SK-N-SH (cell line): Measurements from ENCODE around the gene AKT2. TPM values are rescaled to one million over a fixed set of nuclear protein-coding genes. Genes with fewer than 3 reads are reported as not detected.

Source experiments
- CTCF ChIA-PET: fragments of 300-600, 350-600 bp; formaldehyde crosslinking; extraction: SDS; loops from one replicate; lab custom pipeline; 2021; lab: Yijun Ruan, JAX
- POLR2A ChIA-PET: fragments of 350-600 bp; sonication (Branson Sonifier 250); formaldehyde crosslinking; extraction: SDS; loops from one replicate; lab custom pipeline; 2020; ENCODE audit warnings: antibody characterized with exemption, inconsistent platforms; lab: Yijun Ruan, JAX
- DNase-seq: peaks from one replicate; pipeline ENCODE4 v3.0.0; 2012
- H2AFZ ChIP-seq: fragments of 200-600 bp; sonication (generic); 2 replicates; pipeline ENCODE4 v1.8.1; 2016; ENCODE audit warnings: antibody characterized with exemption, mild to moderate bottlenecking, low read depth
- H3F3A ChIP-seq: fragments of 200-600 bp; sonication (generic); replicated peaks from 2 replicates; pipeline ENCODE3; 2016; ENCODE audit warnings: antibody characterized with exemption, mild to moderate bottlenecking; ENCODE audit not compliant: insufficient read depth
- H3K27ac ChIP-seq, 2 experiments: fragments of 200-500 bp in 1 of 2; fragments of 200-600 bp in 1 of 2; sonication (Bioruptor generic) in 1 of 2; sonication (generic), shearing (Covaris generic) in 1 of 2; 2 replicates each; pipeline versions ENCODE4 v1.5.1 to v1.6.1; 2014 to 2016; ENCODE audit warnings: low read depth in 2 of 2, inconsistent platforms in 1 of 2, low read length in 1 of 2, mild to moderate bottlenecking in 1 of 2, mixed read lengths in 1 of 2
- H3K27me3 ChIP-seq: fragments of 200-600 bp; sonication (generic), shearing (Covaris generic); 2 replicates; pipeline ENCODE4 v1.6.1; 2016; ENCODE audit warnings: mixed run types; ENCODE audit not compliant: insufficient read depth
- H3K36me3 ChIP-seq, 2 experiments: fragments of 200-500 bp in 1 of 2; fragments of 200-600 bp in 1 of 2; sonication (Bioruptor generic) in 1 of 2; sonication (generic) in 1 of 2; replicated peaks in 1 of 2; 2 replicates each; pipeline versions ENCODE3 to v1.5.1; 2014 to 2016; ENCODE audit warnings: low read length in 1 of 2, mild to moderate bottlenecking in 1 of 2; ENCODE audit not compliant: insufficient read depth in 2 of 2, control insufficient read depth in 1 of 2
- H3K4me1 ChIP-seq, 2 experiments: fragments of 200-500 bp in 1 of 2; fragments of 200-600 bp in 1 of 2; sonication (Bioruptor generic) in 1 of 2; sonication (generic), shearing (Covaris generic) in 1 of 2; 2 replicates each; pipeline versions ENCODE4 v1.5.1 to v1.6.1; 2014 to 2016; ENCODE audit warnings: low read depth in 1 of 2, low read length in 1 of 2, mixed run types in 1 of 2; ENCODE audit not compliant: insufficient read depth in 2 of 2, control insufficient read depth in 1 of 2
- H3K4me2 ChIP-seq: fragments of 200-600 bp; sonication (generic), shearing (Covaris generic); 2 replicates; pipeline ENCODE4 v1.6.1; 2017; ENCODE audit warnings: mixed run types
- H3K4me3 ChIP-seq, 2 experiments: fragments of 200-500 bp in 1 of 2; fragments of 200-600 bp in 1 of 2; sonication (Bioruptor generic) in 1 of 2; sonication (generic), shearing (Covaris generic) in 1 of 2; 2 replicates each; pipeline versions ENCODE4 v1.5.1 to v1.8.1; 2014 to 2016; ENCODE audit warnings: low read depth in 2 of 2, inconsistent platforms in 1 of 2, low read length in 1 of 2, mild to moderate bottlenecking in 1 of 2, mixed read lengths in 1 of 2, moderate library complexity in 1 of 2
- H3K79me2 ChIP-seq: fragments of 200-600 bp; sonication (generic); 2 replicates; pipeline ENCODE4 v1.8.1; 2017; ENCODE audit warnings: mild to moderate bottlenecking; ENCODE audit not compliant: insufficient read depth
- H3K9ac ChIP-seq: fragments of 200-600 bp; sonication (generic); 2 replicates; pipeline ENCODE4 v1.6.1; 2017; ENCODE audit warnings: mixed run types
- H3K9me2 ChIP-seq: fragments of 200-600 bp; sonication (generic); 2 replicates; pipeline ENCODE4 v1.6.1; 2017; ENCODE audit warnings: mixed run types
- H3K9me3 ChIP-seq: fragments of 200-600 bp; sonication (generic); 2 replicates; pipeline ENCODE4 v1.6.1; 2017; ENCODE audit warnings: mixed run types, mild to moderate bottlenecking, moderate library complexity
- H4K20me1 ChIP-seq: fragments of 200-600 bp; sonication (generic); 2 replicates; pipeline ENCODE4 v1.6.1; 2017; ENCODE audit warnings: mild to moderate bottlenecking, mixed run types; ENCODE audit not compliant: insufficient read depth
- CHD2 ChIP-seq: fragments of 150-350 bp; IDR thresholded peaks from 2 replicates; pipeline ENCODE4 v1.6.1; 2018; ENCODE audit warnings: low read length; ENCODE audit not compliant: partially characterized antibody
- EP300 ChIP-seq, 2 experiments: IDR thresholded peaks; 2 replicates each; pipeline versions ENCODE4 v1.4.0 to v1.6.1; 2012; ENCODE audit warnings: borderline replicate concordance in 1 of 2, low read depth in 1 of 2, low read length in 1 of 2
- EZH2phosphoT487 ChIP-seq: fragments of 200-600 bp; sonication (generic); IDR thresholded peaks from 2 replicates; pipeline ENCODE4 v1.6.1; 2017; ENCODE audit warnings: low read depth, mixed run types, mild to moderate bottlenecking, antibody characterized with exemption, moderate library complexity, borderline replicate concordance
- FOXJ3 ChIP-seq: sonication (generic); formaldehyde crosslinking; IDR thresholded peaks from 2 replicates; pipeline ENCODE4 v1.5.1; 2020; ENCODE audit warnings: mild to moderate bottlenecking, missing genetic modification reagents
- GABPA ChIP-seq: IDR thresholded peaks from 2 replicates; pipeline ENCODE4 v1.4.0; 2012; ENCODE audit warnings: low read depth, mild to moderate bottlenecking
- JUND ChIP-seq: IDR thresholded peaks from 2 replicates; pipeline ENCODE4 v1.4.0; 2012
- MXI1 ChIP-seq: IDR thresholded peaks from 2 replicates; pipeline ENCODE4 v1.6.1; 2012; ENCODE audit warnings: mild to moderate bottlenecking, low read depth, low read length, improper control_type of control experiment
- NFIC ChIP-seq: IDR thresholded peaks from 2 replicates; pipeline ENCODE4 v1.4.0; 2012; ENCODE audit warnings: borderline replicate concordance
- RAD21 ChIP-seq: IDR thresholded peaks from 2 replicates; pipeline ENCODE4 v1.6.1; 2012; ENCODE audit warnings: mild to moderate bottlenecking, low read length
- RCOR1 ChIP-seq: fragments of 150-350 bp; IDR thresholded peaks from 2 replicates; pipeline ENCODE4 v1.6.1; 2017; ENCODE audit warnings: antibody characterized with exemption, low read length
- RFX5 ChIP-seq: IDR thresholded peaks from 2 replicates; pipeline ENCODE4 v1.6.1; 2012; ENCODE audit warnings: mild to moderate bottlenecking, improper control_type of control experiment, low read length
- SIN3A ChIP-seq: IDR thresholded peaks from 2 replicates; pipeline ENCODE4 v1.6.1; 2012; ENCODE audit warnings: low read depth, mild to moderate bottlenecking, low read length, moderate library complexity, borderline replicate concordance
- SMC3 ChIP-seq: IDR thresholded peaks from 2 replicates; pipeline ENCODE4 v1.6.1; 2012; ENCODE audit warnings: low read depth, low read length, improper control_type of control experiment
- TAF1 ChIP-seq: IDR thresholded peaks from 2 replicates; pipeline ENCODE4 v1.6.1; 2012; ENCODE audit warnings: low read depth, mild to moderate bottlenecking, low read length, moderate library complexity, borderline replicate concordance
- TEAD4 ChIP-seq: IDR thresholded peaks from 2 replicates; pipeline ENCODE4 v1.4.0; 2012; ENCODE audit warnings: mild to moderate bottlenecking, borderline replicate concordance; ENCODE audit not compliant: insufficient read depth
- YY1 ChIP-seq: IDR thresholded peaks from 2 replicates; pipeline ENCODE4 v1.4.0; 2012; ENCODE audit warnings: low read depth, mild to moderate bottlenecking
- WGBS: methylation state at CpG from one replicate; pipeline ENCODE4 v1.1.6; 2017; ENCODE audit warnings: low lambda C conversion rate; 5-methylcytosine and 5-hydroxymethylcytosine counted together
- polyA plus RNA-seq, 3 experiments: library from polyadenylated mRNA; depleted of rRNA; stranded (reverse); fragments of >200 nt; gene quantifications; 2 replicates each; pipeline ENCODE4 v1.2.3, GENCODE V29; 2012
- TF ChIP-seq, protein P1 (sequence below): fragments of 200-600 bp; sonication (generic); IDR thresholded peaks from 2 replicates; pipeline ENCODE4 v1.6.1; 2017; ENCODE audit warnings: antibody characterized with exemption, mild to moderate bottlenecking, moderate library complexity
- TF ChIP-seq, protein P2 (sequence below): fragments of 150-350 bp; IDR thresholded peaks from 2 replicates; pipeline ENCODE4 v1.6.1; 2016; ENCODE audit warnings: mild to moderate bottlenecking, low read depth, low read length
- TF ChIP-seq, protein P3 (sequence below): IDR thresholded peaks from 2 replicates; pipeline ENCODE4; 2012

The AKT2 gene
- polyA plus RNA-seq, 1 of the 3 experiments (the other 2 are of a cell fraction): 99.8 TPM

DNA sequence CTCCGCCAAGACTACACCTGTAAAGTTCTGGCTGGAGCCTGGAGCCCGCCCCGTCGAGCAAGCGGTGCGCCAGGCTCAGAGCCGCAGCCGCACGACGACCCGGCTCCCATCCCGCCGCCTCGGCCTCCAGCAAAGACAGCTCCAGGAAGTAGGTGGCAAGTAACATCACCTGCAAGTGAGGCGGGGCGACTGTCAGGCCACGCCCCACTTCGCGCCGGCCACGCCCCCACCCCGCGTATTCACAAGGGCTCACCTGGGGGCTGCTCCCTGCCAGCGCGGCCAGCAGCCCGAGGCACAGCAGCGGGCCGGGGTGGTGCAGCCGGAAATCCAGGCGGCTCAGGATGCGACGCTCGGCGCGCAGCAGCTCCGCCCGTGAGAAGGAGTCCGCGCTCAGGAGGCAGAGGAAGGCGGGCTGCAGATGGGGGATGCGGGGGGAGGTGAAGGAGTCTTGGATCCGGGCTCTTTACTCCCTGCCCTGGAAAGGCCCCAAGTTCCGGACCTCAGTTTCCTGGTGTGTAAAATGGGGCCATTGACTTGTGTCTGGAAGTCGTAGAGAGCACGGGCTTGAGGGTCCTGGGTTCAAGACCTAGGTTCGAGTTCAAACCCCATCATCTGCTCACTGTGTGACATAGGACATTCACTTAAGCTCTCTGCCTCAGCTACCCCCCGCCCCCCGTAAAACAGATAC, 61.9 kb downstream of the AKT2 start:
- H3K4me1 ChIP-seq: no peaks in the 10 kb centered on the region; a peak in 2 of 4 replicates
- POLR2A ChIA-PET: no interaction called here

DNA sequence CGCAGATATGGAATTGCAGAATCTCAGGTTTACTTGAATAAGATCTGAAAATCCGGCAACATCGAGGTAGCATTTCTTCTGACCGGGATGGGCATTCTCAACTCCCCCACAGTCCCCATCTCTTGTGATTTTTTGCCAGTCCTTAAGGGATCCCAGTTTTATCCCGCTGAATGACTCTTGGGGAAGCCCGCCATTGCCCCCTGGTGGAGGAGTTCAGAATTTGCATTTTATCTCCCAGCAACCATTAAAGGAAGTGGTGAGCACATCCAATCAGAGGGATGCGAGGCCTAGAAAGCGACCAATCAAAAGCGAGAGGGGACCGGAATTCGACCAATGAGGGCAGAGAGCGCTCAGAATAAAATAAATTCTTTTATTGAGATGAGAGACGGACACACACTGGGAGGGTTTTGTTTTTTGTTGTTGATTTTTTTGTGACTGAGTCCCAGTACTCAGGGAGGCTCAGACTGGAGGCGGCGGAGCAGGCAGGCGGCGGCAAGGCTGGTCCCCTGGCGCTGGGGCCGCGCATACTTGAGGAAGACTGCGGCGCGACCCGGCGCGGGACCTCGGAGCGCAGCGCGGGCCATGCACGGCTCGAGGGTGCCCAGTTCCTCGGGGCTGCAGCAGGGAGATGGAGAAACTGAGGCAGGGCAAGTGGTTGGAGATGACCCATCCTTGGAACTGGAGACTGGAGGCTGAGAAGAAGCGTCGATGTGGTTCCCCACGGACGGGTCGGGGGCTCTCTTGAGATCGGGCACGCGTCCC, 63.1 kb downstream of the AKT2 start:
- Histone ChIP-seq H3K9me2 (no peaks in the 10 kb centered on the region), H2AFZ (no peak overlapping the region), H3K27me3 (no peaks in the 10 kb centered on the region), H3K9me3 (no peaks in the 10 kb centered on the region), H3K9ac (no peak overlapping the region), H3F3A (peaks cover 14% of the 10 kb centered on the region), H3K4me2 (no peak overlapping the region), H3K27ac (no peak overlapping the region), H3K4me1 (no peaks in the 10 kb centered on the region; a peak in 2 of 4 replicates), H3K4me3 (no peak overlapping the region), H4K20me1 (no peaks in the 10 kb centered on the region), H3K36me3 (no peaks in the 10 kb centered on the region), H3K79me2 (no peaks in the 10 kb centered on the region)
- CTCF ChIA-PET: interaction anchor here (5.6 kb wide), 1 partner anchor 82 kb away, joined by 41 read pairs; no protein-coding TSS in a partner anchor
- DNase-seq: peak; percentile 95
- POLR2A ChIA-PET: no interaction called here
- no peak for TF ChIP-seq YY1
- TF ChIP-seq MXI1: no peak
- TF ChIP-seq, protein P1, sequence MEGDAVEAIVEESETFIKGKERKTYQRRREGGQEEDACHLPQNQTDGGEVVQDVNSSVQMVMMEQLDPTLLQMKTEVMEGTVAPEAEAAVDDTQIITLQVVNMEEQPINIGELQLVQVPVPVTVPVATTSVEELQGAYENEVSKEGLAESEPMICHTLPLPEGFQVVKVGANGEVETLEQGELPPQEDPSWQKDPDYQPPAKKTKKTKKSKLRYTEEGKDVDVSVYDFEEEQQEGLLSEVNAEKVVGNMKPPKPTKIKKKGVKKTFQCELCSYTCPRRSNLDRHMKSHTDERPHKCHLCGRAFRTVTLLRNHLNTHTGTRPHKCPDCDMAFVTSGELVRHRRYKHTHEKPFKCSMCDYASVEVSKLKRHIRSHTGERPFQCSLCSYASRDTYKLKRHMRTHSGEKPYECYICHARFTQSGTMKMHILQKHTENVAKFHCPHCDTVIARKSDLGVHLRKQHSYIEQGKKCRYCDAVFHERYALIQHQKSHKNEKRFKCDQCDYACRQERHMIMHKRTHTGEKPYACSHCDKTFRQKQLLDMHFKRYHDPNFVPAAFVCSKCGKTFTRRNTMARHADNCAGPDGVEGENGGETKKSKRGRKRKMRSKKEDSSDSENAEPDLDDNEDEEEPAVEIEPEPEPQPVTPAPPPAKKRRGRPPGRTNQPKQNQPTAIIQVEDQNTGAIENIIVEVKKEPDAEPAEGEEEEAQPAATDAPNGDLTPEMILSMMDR: peak; percentile 86
- TF ChIP-seq FOXJ3 (CRISPR knock-in tag): no peak
- no peak for TF ChIP-seq NFIC
- TF ChIP-seq, protein P2, sequence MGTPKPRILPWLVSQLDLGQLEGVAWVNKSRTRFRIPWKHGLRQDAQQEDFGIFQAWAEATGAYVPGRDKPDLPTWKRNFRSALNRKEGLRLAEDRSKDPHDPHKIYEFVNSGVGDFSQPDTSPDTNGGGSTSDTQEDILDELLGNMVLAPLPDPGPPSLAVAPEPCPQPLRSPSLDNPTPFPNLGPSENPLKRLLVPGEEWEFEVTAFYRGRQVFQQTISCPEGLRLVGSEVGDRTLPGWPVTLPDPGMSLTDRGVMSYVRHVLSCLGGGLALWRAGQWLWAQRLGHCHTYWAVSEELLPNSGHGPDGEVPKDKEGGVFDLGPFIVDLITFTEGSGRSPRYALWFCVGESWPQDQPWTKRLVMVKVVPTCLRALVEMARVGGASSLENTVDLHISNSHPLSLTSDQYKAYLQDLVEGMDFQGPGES: peak; percentile 96
- peak; percentile 82 for TF ChIP-seq SMC3
- no peak for TF ChIP-seq SIN3A
- TF ChIP-seq TAF1: no peak
- TF ChIP-seq RAD21: peak; percentile 82
- peak; percentile 66 for TF ChIP-seq CHD2
- TF ChIP-seq EP300 (IDR thresholded peaks at IDR 0.05; ENCODE audit: borderline replicate concordance in 1 of 2, low read depth in 1 of 2, low read length in 1 of 2): peak in 1 of 2 experiments; percentile 13; a peak in 1 of 4 replicates
- no peak for TF ChIP-seq TEAD4
- TF ChIP-seq RFX5: peak; percentile 99
- TF ChIP-seq GABPA: no peak
- 69% methylated on average over 41 of the region's 41 CpGs for WGBS

More for the DNA sequence above, 61.9 kb downstream of the AKT2 start:
- Histone ChIP-seq H3F3A (peaks cover 14% of the 10 kb centered on the region), H3K9ac (no peak overlapping the region), H3K9me2 (no peaks in the 10 kb centered on the region), H3K9me3 (no peaks in the 10 kb centered on the region), H3K27ac (no peak overlapping the region), H3K79me2 (no peaks in the 10 kb centered on the region), H4K20me1 (no peaks in the 10 kb centered on the region), H2AFZ (no peak overlapping the region), H3K4me3 (no peak overlapping the region), H3K27me3 (no peaks in the 10 kb centered on the region), H3K4me2 (no peak overlapping the region), H3K36me3 (no peaks in the 10 kb centered on the region)
- DNase-seq: no peak
- TF ChIP-seq GABPA (no peak), NFIC (no peak), EZH2phosphoT487 (no peak), JUND (no peak), SIN3A (no peak), RCOR1 (no peak)
- TF ChIP-seq, protein P3, sequence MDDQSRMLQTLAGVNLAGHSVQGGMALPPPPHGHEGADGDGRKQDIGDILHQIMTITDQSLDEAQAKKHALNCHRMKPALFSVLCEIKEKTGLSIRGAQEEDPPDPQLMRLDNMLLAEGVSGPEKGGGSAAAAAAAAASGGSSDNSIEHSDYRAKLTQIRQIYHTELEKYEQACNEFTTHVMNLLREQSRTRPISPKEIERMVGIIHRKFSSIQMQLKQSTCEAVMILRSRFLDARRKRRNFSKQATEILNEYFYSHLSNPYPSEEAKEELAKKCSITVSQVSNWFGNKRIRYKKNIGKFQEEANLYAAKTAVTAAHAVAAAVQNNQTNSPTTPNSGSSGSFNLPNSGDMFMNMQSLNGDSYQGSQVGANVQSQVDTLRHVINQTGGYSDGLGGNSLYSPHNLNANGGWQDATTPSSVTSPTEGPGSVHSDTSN: no peak
- WGBS: 86% methylated on average over 47 of the region's 48 CpGs
- CTCF ChIA-PET: interaction anchor here (0.7 to 1.9 kb wide), 3 partner anchors 20 to 84 kb away, joined by 3 to 5 read pairs (median 3); no protein-coding TSS in a partner anchor
